KOPT-K1 (cell line): ENCODE measurements around the gene SELP.
A peak's percentile ranks its signal among the peaks of the same experiment; 100 is the strongest.

Experiments used
- H3K27ac ChIP-seq: fragments of 200-600 bp; sonication (generic); 2 replicates; pipeline ENCODE4 v1.5.1; 2016; ENCODE audit warnings: antibody characterized with exemption, mild to moderate bottlenecking, low read depth, low read length; ENCODE audit not compliant: poor library complexity, severe bottlenecking
- H3K36me3 ChIP-seq: fragments of 200-600 bp; sonication (generic); 2 replicates; pipeline ENCODE4 v1.5.1; 2017; ENCODE audit warnings: antibody characterized with exemption, mild to moderate bottlenecking, low read length, moderate library complexity; ENCODE audit not compliant: insufficient read depth
- H3K9me3 ChIP-seq: fragments of 200-600 bp; sonication (generic); 2 replicates; pipeline ENCODE4 v1.5.1; 2017; ENCODE audit warnings: antibody characterized with exemption, low read length, mild to moderate bottlenecking; ENCODE audit not compliant: insufficient read depth, poor library complexity, severe bottlenecking

The SELP gene

GRCh38 chr1:169644297-169644696 is 14.4 kb upstream of the SELP start:
- Histone ChIP-seq H3K27ac (no peak overlapping the region), H3K9me3 (peaks cover 10% of the 10 kb centered on the region), H3K36me3 (no peaks in the 10 kb centered on the region)

DNA sequence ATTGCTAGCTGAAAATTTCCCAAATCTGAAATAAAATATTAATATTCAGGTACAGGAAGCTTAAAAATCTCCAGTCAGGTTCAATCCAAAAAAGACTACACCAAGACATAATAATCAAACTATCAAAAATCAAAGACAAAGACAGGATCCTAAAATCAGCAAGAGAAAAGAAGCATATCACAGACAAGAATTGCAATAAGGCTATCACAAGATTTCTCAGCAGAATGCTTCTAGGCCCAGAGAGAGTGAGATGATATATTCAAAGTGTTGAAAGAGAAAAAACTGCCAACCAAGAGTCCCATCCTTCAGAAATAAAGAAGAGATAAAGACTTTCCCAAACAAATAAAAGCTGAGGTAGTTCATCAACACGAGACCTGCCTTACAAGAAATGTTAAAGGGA is 5.0 kb upstream of the SELP start:
- H3K27ac ChIP-seq, result no peak overlapping the region
- H3K9me3 ChIP-seq, result peaks cover 66% of the 10 kb centered on the region
- H3K36me3 ChIP-seq, result no peaks in the 10 kb centered on the region

GRCh38 chr1:169634145-169634544 is 4.2 kb upstream of the SELP start:
- Histone ChIP-seq H3K9me3 (peaks cover 60% of the 10 kb centered on the region), H3K36me3 (no peaks in the 10 kb centered on the region), H3K27ac (no peak overlapping the region)

DNA sequence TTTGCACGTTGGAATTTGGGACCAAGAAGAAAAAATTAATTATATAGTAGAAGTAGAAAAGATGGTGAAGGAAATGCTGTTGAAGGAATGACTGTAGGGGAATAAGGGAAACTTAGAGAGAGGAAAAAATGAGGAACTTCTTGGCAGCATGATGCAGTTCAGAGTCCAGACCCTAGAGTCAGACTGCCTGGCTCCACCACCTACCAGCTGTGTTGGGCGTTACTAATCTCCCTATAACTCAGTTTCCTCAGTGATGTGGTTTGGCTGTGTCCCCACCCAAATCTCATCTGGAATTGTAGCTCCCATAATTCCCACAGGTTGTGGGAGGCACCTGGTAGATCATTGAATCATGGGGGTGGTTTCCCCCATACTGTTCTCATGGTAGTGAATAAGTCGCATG is 1.3 kb upstream of the SELP start:
- Histone ChIP-seq H3K9me3 (peaks cover 35% of the 10 kb centered on the region), H3K27ac (no peak overlapping the region), H3K36me3 (no peaks in the 10 kb centered on the region)

GRCh38 chr1:169624912-169625311 is 5.0 kb downstream of the SELP start:
- H3K9me3 ChIP-seq, result no peaks in the 10 kb centered on the region
- peak overlapping the region; percentile 12 for H3K27ac ChIP-seq
- H3K36me3 ChIP-seq, result no peaks in the 10 kb centered on the region

GRCh38 chr1:169624122-169624521 is 5.8 kb downstream of the SELP start:
- no peaks in the 10 kb centered on the region for H3K9me3 ChIP-seq
- no peaks in the 10 kb centered on the region for H3K36me3 ChIP-seq
- peak overlapping the region; percentile 50 for H3K27ac ChIP-seq

DNA sequence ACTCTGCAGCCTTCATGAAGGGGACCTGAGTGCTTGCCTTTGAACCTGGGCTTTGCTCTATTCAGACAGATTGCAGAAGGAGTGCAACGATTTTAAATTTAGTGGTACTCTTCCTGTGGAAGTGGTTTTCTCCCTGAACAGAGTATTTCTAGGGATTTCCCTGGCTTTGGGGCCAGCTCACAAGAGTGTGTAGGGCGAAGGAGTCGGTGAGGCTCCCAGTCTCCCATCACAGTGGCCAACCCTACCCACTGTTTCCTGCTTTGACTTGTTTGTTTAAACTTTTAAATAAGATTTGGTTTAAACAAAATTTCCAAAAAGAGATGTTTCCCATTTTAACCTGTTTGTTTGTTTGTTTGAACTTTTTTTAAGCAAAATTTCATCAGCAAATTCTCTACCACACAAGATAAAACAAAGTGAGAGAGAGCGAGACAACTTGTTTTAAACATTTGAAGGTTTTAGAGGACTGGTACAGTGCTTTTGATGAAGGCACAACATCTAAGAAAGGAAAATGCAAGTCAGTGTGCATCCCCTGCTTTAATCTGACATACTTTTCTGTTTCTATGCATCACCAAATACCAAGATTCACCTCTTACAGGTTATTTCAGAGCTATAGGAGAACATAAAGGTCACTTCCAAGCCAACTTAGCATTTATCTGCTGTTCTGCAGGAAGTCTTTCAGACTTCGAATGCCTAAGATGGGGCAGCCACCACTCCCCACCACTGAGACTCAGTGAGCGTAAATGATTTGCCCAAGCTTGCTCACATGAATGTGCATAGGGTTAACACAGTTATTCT is 6.6 kb downstream of the SELP start:
- Histone ChIP-seq H3K36me3 (no peaks in the 10 kb centered on the region), H3K27ac (peak overlapping the region; percentile 50), H3K9me3 (no peaks in the 10 kb centered on the region)

DNA sequence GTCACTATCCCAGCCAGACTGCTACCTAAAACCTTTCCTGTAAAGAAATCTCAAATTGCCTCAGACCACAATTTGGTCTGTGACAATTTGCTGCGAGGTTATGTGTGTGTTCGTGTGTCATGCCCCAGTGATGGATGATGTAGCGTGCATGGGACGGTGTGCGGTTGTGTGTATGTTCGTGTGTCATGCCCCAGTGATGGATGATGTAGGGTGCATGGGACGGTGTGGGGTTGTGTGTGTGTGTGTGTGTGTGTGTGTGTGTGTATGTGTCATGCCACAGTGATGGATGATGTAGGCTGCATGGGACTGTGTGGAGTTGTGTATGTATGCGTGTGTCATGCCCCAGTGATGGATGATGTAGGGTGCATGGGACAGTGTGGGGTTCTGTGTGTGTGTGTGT is 9.4 kb downstream of the SELP start:
- H3K27ac ChIP-seq, result no peak overlapping the region
- no peaks in the 10 kb centered on the region for H3K9me3 ChIP-seq
- no peaks in the 10 kb centered on the region for H3K36me3 ChIP-seq

DNA sequence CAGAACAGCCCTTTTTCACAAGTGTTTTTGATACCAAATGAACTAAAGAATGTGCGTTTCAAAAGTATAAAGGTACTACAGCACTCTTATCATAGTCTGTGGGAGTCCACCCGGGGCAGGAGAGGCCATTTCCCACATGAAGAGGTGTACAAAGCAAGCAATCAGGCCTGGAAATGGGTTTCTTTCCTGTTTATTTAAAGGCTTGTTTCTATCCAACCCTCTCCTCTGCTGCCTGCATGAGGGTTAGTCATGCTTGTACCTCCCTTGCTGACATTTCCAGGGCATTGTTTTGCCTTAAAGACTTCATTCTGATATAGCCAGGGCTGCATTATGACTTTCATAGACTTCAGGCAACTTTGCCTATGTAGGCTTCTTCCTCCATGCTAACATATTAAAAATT is 11.6 kb downstream of the SELP start:
- H3K36me3 ChIP-seq, result no peaks in the 10 kb centered on the region
- H3K27ac ChIP-seq, result no peak overlapping the region
- H3K9me3 ChIP-seq, result no peaks in the 10 kb centered on the region

GRCh38 chr1:169615803-169616202 is 14.1 kb downstream of the SELP start:
- Histone ChIP-seq H3K36me3 (no peaks in the 10 kb centered on the region), H3K27ac (no peak overlapping the region), H3K9me3 (no peaks in the 10 kb centered on the region)

DNA sequence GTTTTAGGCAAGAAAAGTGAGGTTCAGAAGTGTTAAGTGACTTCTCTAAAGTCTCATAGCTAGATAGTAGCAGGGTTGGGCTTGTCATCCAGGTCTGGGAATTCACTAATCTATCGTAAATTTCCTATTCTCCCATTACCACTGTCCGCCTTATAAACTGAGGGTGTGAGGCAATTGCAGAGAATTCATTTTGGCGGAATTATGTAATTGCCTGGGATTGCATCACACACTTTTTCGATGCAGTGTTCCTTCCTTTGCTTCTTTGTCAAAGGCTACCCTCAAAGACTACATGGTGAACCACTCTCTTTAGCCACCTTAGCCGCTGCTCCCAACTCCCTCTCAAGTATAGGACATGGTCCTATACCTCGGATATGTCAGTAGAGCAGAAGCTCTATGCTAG is 19.1 kb downstream of the SELP start:
- Histone ChIP-seq H3K27ac (no peak overlapping the region), H3K9me3 (no peaks in the 10 kb centered on the region), H3K36me3 (no peaks in the 10 kb centered on the region)

DNA sequence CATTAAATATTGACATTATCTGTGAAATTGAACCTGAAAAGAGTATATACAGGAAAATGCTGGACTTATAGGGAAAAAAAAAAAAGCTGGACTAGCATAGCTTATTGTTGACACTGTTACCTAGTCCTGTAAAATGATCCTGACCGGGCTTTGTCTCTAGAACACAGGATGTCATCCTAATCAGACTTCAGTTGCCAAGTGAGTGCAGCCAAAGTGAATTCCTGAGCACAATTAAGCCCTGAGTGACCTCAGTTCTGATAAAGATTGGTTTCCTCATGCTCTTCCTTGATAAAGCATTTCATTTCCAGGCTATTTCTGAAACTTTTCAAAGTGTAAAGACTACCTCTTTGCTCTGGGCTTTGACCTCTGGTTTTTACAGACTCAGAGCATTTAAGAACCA is 19.8 kb downstream of the SELP start:
- Histone ChIP-seq H3K9me3 (no peaks in the 10 kb centered on the region), H3K36me3 (no peaks in the 10 kb centered on the region), H3K27ac (no peak overlapping the region)

- no peak overlapping the region for H3K27ac ChIP-seq
- H3K36me3 ChIP-seq, result no peaks in the 10 kb centered on the region
- no peaks in the 10 kb centered on the region for H3K9me3 ChIP-seq
Measured at GRCh38 chr1:169608226-169608625, 21.7 kb downstream of the SELP start.

GRCh38 chr1:169604781-169605560 is 25.0 kb downstream of the SELP start:
- H3K36me3 ChIP-seq, result no peaks in the 10 kb centered on the region
- no peaks in the 10 kb centered on the region for H3K9me3 ChIP-seq
- H3K27ac ChIP-seq, result peak overlapping the region; percentile 43

GRCh38 chr1:169601096-169601881 is 28.6 kb downstream of the SELP start:
- Histone ChIP-seq H3K36me3 (no peaks in the 10 kb centered on the region), H3K9me3 (no peaks in the 10 kb centered on the region), H3K27ac (peak overlapping the region; percentile 15)
